Measurements from ENCODE around the gene SPTBN5.
A peak's percentile ranks its signal among the peaks of the same experiment; 100 is the strongest.
"Not testable (repeated sequence)": the region's sequence is repeated elsewhere in the genome, so short reads cannot be mapped to it uniquely, and the experiment has no call there.

SPTBN5 gene

GRCh38 chr15:41844814-41845213 is 49.0 kb downstream of the SPTBN5 start:
- no peak for DNase-seq (ENCODE audit: low spot score)

- no peak for DNase-seq (ENCODE audit: low spot score)
Observed at GRCh38 chr15:41843571-41843970, 50.3 kb downstream of the SPTBN5 start.

GRCh38 chr15:41842229-41842628 is 51.6 kb downstream of the SPTBN5 start:
- no peak for DNase-seq (ENCODE audit: low spot score)

GRCh38 chr15:41841131-41841530 is 52.7 kb downstream of the SPTBN5 start:
- no peak for DNase-seq (ENCODE audit: low spot score)

GRCh38 chr15:41840673-41841072 is 53.2 kb downstream of the SPTBN5 start:
- DNase-seq (ENCODE audit: low spot score): no peak

- DNase-seq (ENCODE audit: low spot score): no peak
Observed at GRCh38 chr15:41839781-41840491, 53.9 kb downstream of the SPTBN5 start.

GRCh38 chr15:41838400-41838897 is 55.4 kb downstream of the SPTBN5 start, which contains the start of gene PLA2G4B:
TSS of gene PLA2G4B (plus strand) at chr15:41838847. CDS start at chr15:41838914, 67 bp downstream.
- no peak for DNase-seq (ENCODE audit: low spot score)

GRCh38 chr15:41836713-41837454 is 57.0 kb downstream of the SPTBN5 start:
- DNase-seq (ENCODE audit: low spot score): no peak

- DNase-seq (ENCODE audit: low spot score): no peak
Observed at GRCh38 chr15:41836073-41836472, 57.8 kb downstream of the SPTBN5 start.

- DNase-seq (ENCODE audit: low spot score): no peak
Observed at GRCh38 chr15:41834096-41834495, 59.8 kb downstream of the SPTBN5 start.

- DNase-seq (ENCODE audit: low spot score): peak; percentile 26
Observed at GRCh38 chr15:41832875-41833274, 61.0 kb downstream of the SPTBN5 start.

GRCh38 chr15:41832208-41832607 is 61.6 kb downstream of the SPTBN5 start:
- no peak for DNase-seq (ENCODE audit: low spot score)

- DNase-seq (ENCODE audit: low spot score): not testable (repeated sequence)
Observed at GRCh38 chr15:41831291-41831690, 62.6 kb downstream of the SPTBN5 start.

- DNase-seq (ENCODE audit: low spot score): no peak
Observed at GRCh38 chr15:41829959-41830646, 63.8 kb downstream of the SPTBN5 start.

- DNase-seq (ENCODE audit: low spot score): peak; percentile 23
Observed at GRCh38 chr15:41828807-41829141, 65.1 kb downstream of the SPTBN5 start.

GRCh38 chr15:41827880-41828806 is 65.7 kb downstream of the SPTBN5 start, which contains the start of gene JMJD7:
TSS of gene JMJD7 (plus strand) at chr15:41828092. CDS start at chr15:41828125, 33 bp downstream.
- DNase-seq (ENCODE audit: low spot score): peak; percentile 88

GRCh38 chr15:41827290-41827879 is 66.5 kb downstream of the SPTBN5 start:
- DNase-seq (ENCODE audit: low spot score): peak; percentile 40

GRCh38 chr15:41825572-41826535 is 68.0 kb downstream of the SPTBN5 start:
- no peak for DNase-seq (ENCODE audit: low spot score)

GRCh38 chr15:41825145-41825544 is 68.7 kb downstream of the SPTBN5 start:
- no peak for DNase-seq (ENCODE audit: low spot score)
